Measurements from ENCODE around the gene RESP18.

- TF ChIP-seq GATA3 (IDR thresholded peaks at IDR 0.05; ENCODE audit: low read depth, low read length) (no peak), GATA2 (IDR thresholded peaks at IDR 0.05; ENCODE audit: low read depth, low read length) (no peak)
Observed at GRCh38 chr2:219353129-219353528, 20.6 kb upstream of the RESP18 start.

Data from SH-SY5Y (cell line).